GM12865 (cell line): ENCODE results near the gene LAMA2.

Experiments
- DNase-seq: peaks from one replicate; pipeline ENCODE4 v3.0.0; 2010; ENCODE audit warnings: low read depth
- H3K4me3 ChIP-seq: 2 replicates; pipeline ENCODE4 v1.5.1; 2011; ENCODE audit warnings: mild to moderate bottlenecking, low read depth, low read length, control low read depth
- TF ChIP-seq, protein P1 (sequence below): IDR thresholded peaks from 2 replicates; pipeline ENCODE4 v1.5.1; 2011; ENCODE audit warnings: low read length, control low read depth, low read depth, inconsistent platforms; ENCODE audit not compliant: insufficient read depth; ENCODE audit errors: missing control alignments

LAMA2 gene

DNA sequence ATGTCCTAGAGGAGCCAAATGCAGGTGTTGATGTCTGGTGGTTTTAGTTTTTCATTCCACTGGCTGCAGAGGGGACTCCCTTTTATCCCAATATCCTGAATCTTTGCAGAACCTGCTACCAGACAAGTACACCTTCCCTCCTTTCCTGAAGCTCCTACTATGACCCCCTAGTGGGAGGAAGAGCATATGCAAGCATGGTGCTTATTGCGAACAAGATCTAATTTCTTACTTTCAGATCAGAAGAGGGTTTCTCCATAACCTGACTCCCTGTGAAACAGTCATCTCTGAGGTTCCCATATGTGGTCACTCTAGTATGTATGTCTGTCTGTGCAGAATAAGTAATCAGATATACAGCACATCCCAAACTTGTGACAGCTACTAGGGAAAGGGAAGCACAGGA, 549.8 kb downstream of the LAMA2 start:
- TF ChIP-seq, protein P1, sequence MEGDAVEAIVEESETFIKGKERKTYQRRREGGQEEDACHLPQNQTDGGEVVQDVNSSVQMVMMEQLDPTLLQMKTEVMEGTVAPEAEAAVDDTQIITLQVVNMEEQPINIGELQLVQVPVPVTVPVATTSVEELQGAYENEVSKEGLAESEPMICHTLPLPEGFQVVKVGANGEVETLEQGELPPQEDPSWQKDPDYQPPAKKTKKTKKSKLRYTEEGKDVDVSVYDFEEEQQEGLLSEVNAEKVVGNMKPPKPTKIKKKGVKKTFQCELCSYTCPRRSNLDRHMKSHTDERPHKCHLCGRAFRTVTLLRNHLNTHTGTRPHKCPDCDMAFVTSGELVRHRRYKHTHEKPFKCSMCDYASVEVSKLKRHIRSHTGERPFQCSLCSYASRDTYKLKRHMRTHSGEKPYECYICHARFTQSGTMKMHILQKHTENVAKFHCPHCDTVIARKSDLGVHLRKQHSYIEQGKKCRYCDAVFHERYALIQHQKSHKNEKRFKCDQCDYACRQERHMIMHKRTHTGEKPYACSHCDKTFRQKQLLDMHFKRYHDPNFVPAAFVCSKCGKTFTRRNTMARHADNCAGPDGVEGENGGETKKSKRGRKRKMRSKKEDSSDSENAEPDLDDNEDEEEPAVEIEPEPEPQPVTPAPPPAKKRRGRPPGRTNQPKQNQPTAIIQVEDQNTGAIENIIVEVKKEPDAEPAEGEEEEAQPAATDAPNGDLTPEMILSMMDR = peak; percentile 21
- H3K4me3 ChIP-seq = no peak overlapping the region
- no peak for DNase-seq

DNA sequence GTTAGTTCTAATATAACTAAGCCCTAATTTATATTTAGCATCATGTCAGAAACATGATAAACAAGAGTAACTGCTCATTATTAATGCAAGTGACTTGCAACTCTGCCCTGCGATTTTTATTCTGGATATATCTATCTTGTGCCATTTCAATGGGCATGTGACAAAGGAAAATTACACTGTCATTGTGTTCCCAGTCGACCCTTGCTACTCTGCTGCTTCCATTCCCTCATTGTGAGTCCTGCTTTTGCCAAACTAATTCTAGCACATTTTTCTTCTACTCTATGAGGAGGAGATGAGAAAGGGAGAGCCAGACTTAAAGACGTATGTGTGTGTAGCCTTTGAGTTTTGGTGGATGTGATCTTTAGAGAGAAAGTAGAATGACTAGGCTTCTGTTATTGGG, 551.2 kb downstream of the LAMA2 start:
- no peak overlapping the region for H3K4me3 ChIP-seq
- no peak for DNase-seq
- TF ChIP-seq, protein P1 = no peak

DNA sequence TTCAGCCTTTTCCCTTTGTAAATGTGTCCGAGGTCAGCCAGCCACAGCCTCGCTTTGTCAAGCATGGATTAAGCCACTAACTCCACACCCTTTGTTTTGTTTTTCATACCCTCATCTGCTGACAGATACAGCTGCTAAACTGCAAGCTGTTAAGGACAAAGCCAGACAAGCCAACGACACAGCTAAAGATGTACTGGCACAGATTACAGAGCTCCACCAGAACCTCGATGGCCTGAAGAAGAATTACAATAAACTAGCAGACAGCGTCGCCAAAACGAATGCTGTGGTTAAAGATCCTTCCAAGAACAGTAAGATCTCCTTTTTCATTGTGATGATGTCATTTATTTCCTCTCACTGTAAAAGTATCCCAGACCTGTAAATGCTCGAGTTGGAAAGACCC, 557.8 kb downstream of the LAMA2 start:
- DNase-seq = no peak

DNA sequence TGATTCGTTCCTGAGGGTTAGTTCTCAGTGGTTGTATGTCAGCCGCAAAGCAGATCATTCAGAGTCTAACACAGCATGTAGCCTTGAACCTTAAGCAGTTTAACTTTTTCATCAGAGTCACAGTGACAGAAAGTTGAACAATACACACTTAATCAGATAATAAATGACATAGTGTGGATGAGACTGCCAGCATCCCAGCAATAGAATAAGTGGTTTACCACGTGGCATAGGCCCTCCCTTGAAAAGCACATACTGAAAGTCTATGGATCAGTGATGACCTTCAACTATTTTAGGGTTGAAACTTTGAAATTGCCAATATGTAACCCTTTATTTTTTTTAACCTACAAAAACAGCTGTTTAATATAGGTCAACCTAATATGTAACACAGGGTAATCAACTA, 561.7 kb downstream of the LAMA2 start:
- no peak for DNase-seq
- no peak overlapping the region for H3K4me3 ChIP-seq
- TF ChIP-seq, protein P1 = no peak

More for the DNA sequence above, 557.8 kb downstream of the LAMA2 start:
- H3K4me3 ChIP-seq = no peak overlapping the region
- TF ChIP-seq, protein P1 = no peak

- no peak overlapping the region for H3K4me3 ChIP-seq
- DNase-seq = no peak
- TF ChIP-seq, protein P1 = no peak
Observed at GRCh38 chr6:129446272-129447197, 563.6 kb downstream of the LAMA2 start.

DNA sequence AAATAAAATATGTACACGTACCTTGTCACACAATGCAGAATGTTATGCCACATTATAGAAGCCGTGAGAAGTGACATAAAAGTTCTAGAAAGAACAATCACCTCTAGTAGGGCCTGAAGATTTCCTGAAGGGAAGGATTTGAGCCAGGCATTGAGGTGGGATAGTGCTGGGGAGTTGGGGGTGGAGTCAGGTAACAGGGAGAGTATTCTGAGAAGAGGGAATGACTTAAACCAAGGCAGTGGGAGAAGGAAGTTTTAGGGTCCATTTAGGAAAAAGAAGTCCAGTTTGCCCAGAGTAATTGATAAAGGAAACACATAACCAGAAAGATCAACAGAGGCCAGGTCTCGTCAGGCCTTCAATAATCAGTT, 564.2 kb downstream of the LAMA2 start:
- TF ChIP-seq, protein P1 = no peak
- DNase-seq = no peak
- no peak overlapping the region for H3K4me3 ChIP-seq
